ENCODE results near the gene HEPACAM2.

GRCh38 chr7:93196336-93196735 lies 29.9 kb downstream of the HEPACAM2 start:
- no peak for TF ChIP-seq NPAS2 (CRISPR knock-in tag; IDR thresholded peaks at IDR 0.05; ENCODE audit: borderline replicate concordance)
- TF ChIP-seq, protein P1, sequence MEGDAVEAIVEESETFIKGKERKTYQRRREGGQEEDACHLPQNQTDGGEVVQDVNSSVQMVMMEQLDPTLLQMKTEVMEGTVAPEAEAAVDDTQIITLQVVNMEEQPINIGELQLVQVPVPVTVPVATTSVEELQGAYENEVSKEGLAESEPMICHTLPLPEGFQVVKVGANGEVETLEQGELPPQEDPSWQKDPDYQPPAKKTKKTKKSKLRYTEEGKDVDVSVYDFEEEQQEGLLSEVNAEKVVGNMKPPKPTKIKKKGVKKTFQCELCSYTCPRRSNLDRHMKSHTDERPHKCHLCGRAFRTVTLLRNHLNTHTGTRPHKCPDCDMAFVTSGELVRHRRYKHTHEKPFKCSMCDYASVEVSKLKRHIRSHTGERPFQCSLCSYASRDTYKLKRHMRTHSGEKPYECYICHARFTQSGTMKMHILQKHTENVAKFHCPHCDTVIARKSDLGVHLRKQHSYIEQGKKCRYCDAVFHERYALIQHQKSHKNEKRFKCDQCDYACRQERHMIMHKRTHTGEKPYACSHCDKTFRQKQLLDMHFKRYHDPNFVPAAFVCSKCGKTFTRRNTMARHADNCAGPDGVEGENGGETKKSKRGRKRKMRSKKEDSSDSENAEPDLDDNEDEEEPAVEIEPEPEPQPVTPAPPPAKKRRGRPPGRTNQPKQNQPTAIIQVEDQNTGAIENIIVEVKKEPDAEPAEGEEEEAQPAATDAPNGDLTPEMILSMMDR (IDR thresholded peaks at IDR 0.05): no peak
- no peak for TF ChIP-seq CEBPB (IDR thresholded peaks at IDR 0.05)
- no peak for TF ChIP-seq RCOR1 (IDR thresholded peaks at IDR 0.05; ENCODE audit: low read depth, low read length)
- TF ChIP-seq POLR2A (IDR thresholded peaks at IDR 0.05; ENCODE audit: low read length): no peak
- no peak for TF ChIP-seq SREBF2 (IDR thresholded peaks at IDR 0.05)
- TF ChIP-seq EP300 (IDR thresholded peaks at IDR 0.05): no peak
- no peak for TF ChIP-seq KDM1A (IDR thresholded peaks at IDR 0.05; ENCODE audit: low read depth)
- TF ChIP-seq HDAC2 (IDR thresholded peaks at IDR 0.05): no peak
- no peak for TF ChIP-seq ZFP36 (IDR thresholded peaks at IDR 0.05; ENCODE audit: borderline replicate concordance, partially characterized antibody)
- no peak for TF ChIP-seq SMC3 (IDR thresholded peaks at IDR 0.05)
